ENCODE results near the gene TPBGL.

DNA sequence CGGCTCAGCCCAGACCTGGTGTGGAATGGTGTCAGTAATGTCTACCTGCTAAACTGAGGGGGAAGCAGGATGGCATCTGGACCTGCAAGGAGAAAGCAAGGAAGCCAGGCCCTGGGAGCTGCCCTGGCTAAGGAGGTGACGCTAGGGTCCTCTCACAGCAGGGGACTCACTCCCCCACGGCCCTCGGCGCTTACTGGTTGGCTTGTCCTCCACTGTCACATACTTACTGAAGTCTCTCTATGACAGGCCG lies 48.9 kb downstream of the TPBGL start:
- TF ChIP-seq POLR2A (IDR thresholded peaks at IDR 0.05), result no peak
- TF ChIP-seq CTCF (IDR thresholded peaks at IDR 0.05 in 4 of 5, conservative IDR thresholded peaks at IDR 0.05 in 1 of 5), result no peak
